MCF 10A (cell line): ENCODE data around the gene ZNF621. TPM values are rescaled to one million over a fixed set of nuclear protein-coding genes. Genes with fewer than 3 reads are reported as not detected.
A peak's percentile ranks its signal among the peaks of the same experiment; 100 is the strongest.

Experiments
- BruUV-seq: library from RNA; stranded (reverse); fragments of 400-500 nt; replicated peaks from 2 replicates; lab custom pipeline; 2021; lab: Mats Ljungman, UMichigan
- CTCF ChIA-PET: fragments of 300-600 bp; sonication (Branson Sonifier 250); formaldehyde crosslinking; extraction: SDS; loops from one replicate; lab custom pipeline; 2021; ENCODE audit warnings: antibody characterized with exemption, inconsistent platforms; lab: Yijun Ruan, JAX
- POLR2A ChIA-PET: fragments of 300-600, 350-650 bp; sonication (Branson Sonifier 250); formaldehyde crosslinking; extraction: SDS; loops from one replicate; lab custom pipeline; 2020; ENCODE audit warnings: antibody characterized with exemption, inconsistent platforms; lab: Yijun Ruan, JAX
- DNase-seq: peaks from one replicate; pipeline ENCODE4 v3.0.0-alpha.2; 2018; ENCODE audit not compliant: unreplicated experiment
- H3K27ac Mint-ChIP-seq: one replicate; pipeline ENCODE4 v1.8.0; 2022; ENCODE audit warnings: mild to moderate bottlenecking, low read depth, mixed read lengths; ENCODE audit not compliant: unreplicated experiment
- H3K27me3 Mint-ChIP-seq: one replicate; pipeline ENCODE4 v1.8.0; 2022; ENCODE audit warnings: mixed read lengths; ENCODE audit not compliant: insufficient read depth, unreplicated experiment
- H3K36me3 Mint-ChIP-seq: one replicate; pipeline ENCODE4 v1.8.0; 2022; ENCODE audit warnings: mild to moderate bottlenecking, moderate library complexity, mixed read lengths; ENCODE audit not compliant: insufficient read depth, unreplicated experiment
- H3K4me1 Mint-ChIP-seq: one replicate; pipeline ENCODE4 v1.8.0; 2022; ENCODE audit warnings: mixed read lengths; ENCODE audit not compliant: insufficient read depth, unreplicated experiment
- H3K4me3 Mint-ChIP-seq: one replicate; pipeline ENCODE4 v1.8.0; 2022; ENCODE audit warnings: mild to moderate bottlenecking, moderate library complexity, mixed read lengths; ENCODE audit not compliant: unreplicated experiment
- H3K9me3 Mint-ChIP-seq: one replicate; pipeline ENCODE4 v1.8.0; 2022; ENCODE audit warnings: mixed read lengths; ENCODE audit not compliant: unreplicated experiment
- CTCF ChIP-seq: fragments of 200-600 bp; IDR thresholded peaks from one replicate; pipeline ENCODE4 v1.8.0; 2022; ENCODE audit warnings: antibody characterized with exemption, mild to moderate bottlenecking; ENCODE audit not compliant: unreplicated experiment
- intact Hi-C: fragments of 100-400 bp; cut with micrococcal nuclease; formaldehyde crosslinking; loops from 2 replicates; pipeline ENCODE4 v1.14.1; 2022
- total RNA-seq: library from RNA; stranded (reverse); gene quantifications from 2 replicates; pipeline ENCODE4 v1.2.3, GENCODE V29; 2022

Gene ZNF621
- total RNA-seq, 1 experiment from 2014 or later = 39.6 TPM

GRCh38 chr3:40487172-40487571, 37.6 kb upstream of the ZNF621 start:
- peaks cover 63% of the 10 kb centered on the region for H3K36me3 Mint-ChIP-seq
- CTCF ChIA-PET = interaction anchor here (0.9 kb wide), 1 partner anchor 160 kb away, joined by 3 read pairs; no protein-coding TSS in a partner anchor

GRCh38 chr3:40490916-40491315, 33.8 kb upstream of the ZNF621 start:
- DNase-seq = no peak
- Mint-ChIP-seq H3K27ac (no peak overlapping the region), H3K4me3 (no peak overlapping the region), H3K9me3 (peaks cover 22% of the 10 kb centered on the region), H3K36me3 (peaks cover 25% of the 10 kb centered on the region), H3K4me1 (no peaks in the 10 kb centered on the region), H3K27me3 (no peaks in the 10 kb centered on the region)
- ChIA-PET POLR2A (interaction anchor here (0.5 kb wide), 1 partner anchor 739 kb away, joined by 5 read pairs; no protein-coding TSS in a partner anchor), CTCF (interaction anchor here (0.9 kb wide), 1 partner anchor 90 kb away, joined by 3 read pairs; no protein-coding TSS in a partner anchor)
- intact Hi-C loops = no loop called here
- no peak for TF ChIP-seq CTCF
- BruUV-seq = no TSS peak

More at GRCh38 chr3:40487172-40487571, 37.6 kb upstream of the ZNF621 start:
- no peak overlapping the region for H3K4me3 Mint-ChIP-seq
- peaks cover 24% of the 10 kb centered on the region for H3K9me3 Mint-ChIP-seq
- intact Hi-C loops = no loop called here
- H3K27ac Mint-ChIP-seq = no peak overlapping the region
- no peak for TF ChIP-seq CTCF
- no peak for DNase-seq
- BruUV-seq = TSS peak; percentile 8
- H3K27me3 Mint-ChIP-seq = no peaks in the 10 kb centered on the region
- no peaks in the 10 kb centered on the region for H3K4me1 Mint-ChIP-seq
- POLR2A ChIA-PET = interaction anchor here (0.5 to 1.7 kb wide), 3 partner anchors 9 to 1535 kb away, joined by 3 to 7 read pairs (median 3); partner anchors contain the start of gene ZNF619

GRCh38 chr3:40494698-40495097, 30.1 kb upstream of the ZNF621 start:
- POLR2A ChIA-PET = interaction anchor here (0.9 to 1.0 kb wide), 2 partner anchors 17 to 37 kb away, joined by 3 to 4 read pairs; partner anchors contain the start of genes RPL14 and ZNF619
- intact Hi-C loops = no loop called here
- no peak for TF ChIP-seq CTCF
- Mint-ChIP-seq H3K36me3 (no peaks in the 10 kb centered on the region), H3K27ac (no peak overlapping the region), H3K9me3 (no peaks in the 10 kb centered on the region), H3K4me1 (no peaks in the 10 kb centered on the region), H3K4me3 (no peak overlapping the region), H3K27me3 (no peaks in the 10 kb centered on the region)
- no peak for DNase-seq
- CTCF ChIA-PET = interaction anchor here (0.7 to 1.0 kb wide), 2 partner anchors 11 to 265 kb away, joined by 3 read pairs; partner anchors contain the start of gene ZNF620
- no TSS peak for BruUV-seq

GRCh38 chr3:40497288-40497687, 27.5 kb upstream of the ZNF621 start:
- Mint-ChIP-seq H3K9me3 (no peaks in the 10 kb centered on the region), H3K4me1 (no peaks in the 10 kb centered on the region), H3K4me3 (no peak overlapping the region), H3K27ac (no peak overlapping the region), H3K36me3 (no peaks in the 10 kb centered on the region), H3K27me3 (no peaks in the 10 kb centered on the region)
- DNase-seq = no peak
- ChIA-PET CTCF (interaction anchor here (0.7 to 1.6 kb wide), 3 partner anchors 8 to 44 kb away, joined by 3 to 4 read pairs (median 4); no protein-coding TSS in a partner anchor), POLR2A (no interaction called here)
- intact Hi-C loops = no loop called here
- no peak for TF ChIP-seq CTCF
- BruUV-seq = no TSS peak
